Measurements from ENCODE around the gene EGFLAM. TPM values are rescaled to one million over a fixed set of nuclear protein-coding genes. Genes with fewer than 3 reads are reported as not detected.

The EGFLAM gene
- total and polyA plus RNA-seq, 2 donors (not counting 3 experiments of a cell fraction or from before 2014, with no cell fraction given), result 1.2 to 2.7 TPM

DNA sequence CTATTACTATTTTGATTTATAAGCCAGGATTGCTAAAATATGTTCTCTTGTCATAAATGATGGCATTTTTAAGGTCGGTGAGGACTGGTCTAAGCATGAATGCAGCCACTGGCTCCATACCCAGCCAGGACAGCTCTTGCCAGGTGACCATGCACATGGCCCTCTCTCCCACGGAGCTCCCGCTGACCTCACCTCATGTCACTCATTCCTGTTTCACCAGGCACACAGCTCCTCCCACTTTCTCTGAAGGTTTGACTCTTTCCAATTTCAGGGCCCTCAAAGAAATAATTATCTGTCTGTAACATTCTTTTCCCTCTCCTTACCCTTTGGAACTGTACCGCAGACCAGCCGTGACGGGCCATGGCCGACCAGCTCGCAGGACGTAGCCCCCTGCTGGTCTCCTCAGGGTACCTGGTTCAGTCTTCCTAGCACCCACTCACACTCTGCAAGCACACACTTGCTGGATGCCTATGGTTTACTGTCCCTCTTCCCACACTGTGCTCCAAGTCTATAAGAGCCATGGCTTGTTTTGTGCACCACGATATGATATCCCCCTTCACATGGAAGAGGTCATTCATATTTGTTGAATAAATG, 225.5 kb downstream of the EGFLAM start:
- H3K9me3 ChIP-seq (replicated peaks; ENCODE audit: control insufficient read depth, insufficient read depth, low read length), result no peaks in the 10 kb centered on the region
- peaks cover 0 to 3% of the 10 kb centered on the region in 2 experiments for H3K36me3 ChIP-seq (ENCODE audit: control insufficient read depth in 2 of 2, extremely low read depth in 1 of 2, insufficient read depth in 2 of 2, low read length in 2 of 2)
- no peak overlapping the region for H3K27ac ChIP-seq (ENCODE audit: insufficient read depth, low read depth, low read length)
- no TSS peak for BruUV-seq (replicated peaks)
- FAIRE-seq (no peak), DNase-seq (ENCODE audit: low read depth, low spot score) (no peak)
- H3K4me2 ChIP-seq (ENCODE audit: insufficient read depth, low read length), result no peak overlapping the region
- H3K4me3 ChIP-seq (replicated peaks in 1 of 3; ENCODE audit: insufficient read depth in 1 of 3, low read depth in 1 of 3, low read length in 3 of 3), result no peak overlapping the region
- H3K9me1 ChIP-seq (replicated peaks; ENCODE audit: control insufficient read depth, extremely low read depth, insufficient read depth, low read length), result no peaks in the 10 kb centered on the region
- POLR2A ChIA-PET, result no interaction called here
- dilution Hi-C loops (cut with MboI; ENCODE audit: extremely low pct_ligation_motif_present, low sequenced_read_pairs), result no loop called here
- H4K20me1 ChIP-seq (replicated peaks; ENCODE audit: control insufficient read depth, extremely low read depth, insufficient read depth, low read length), result no peaks in the 10 kb centered on the region
- no peaks in the 10 kb centered on the region for H3K4me1 ChIP-seq (ENCODE audit: control insufficient read depth, extremely low read depth, insufficient read depth, low read length)
- CTCF ChIA-PET, result interaction anchor here (0.8 to 3.3 kb wide), 5 partner anchors 12 to 326 kb away, joined by 3 to 14 read pairs (median 5); no protein-coding TSS in a partner anchor
- H2AFZ ChIP-seq (ENCODE audit: low read depth, low read length), result no peak overlapping the region
- H3K27me3 ChIP-seq (ENCODE audit: control insufficient read depth in 2 of 2, insufficient read depth in 2 of 2, low read length in 2 of 2), result no peaks in the 10 kb centered on the region
- TF ChIP-seq, protein P1, sequence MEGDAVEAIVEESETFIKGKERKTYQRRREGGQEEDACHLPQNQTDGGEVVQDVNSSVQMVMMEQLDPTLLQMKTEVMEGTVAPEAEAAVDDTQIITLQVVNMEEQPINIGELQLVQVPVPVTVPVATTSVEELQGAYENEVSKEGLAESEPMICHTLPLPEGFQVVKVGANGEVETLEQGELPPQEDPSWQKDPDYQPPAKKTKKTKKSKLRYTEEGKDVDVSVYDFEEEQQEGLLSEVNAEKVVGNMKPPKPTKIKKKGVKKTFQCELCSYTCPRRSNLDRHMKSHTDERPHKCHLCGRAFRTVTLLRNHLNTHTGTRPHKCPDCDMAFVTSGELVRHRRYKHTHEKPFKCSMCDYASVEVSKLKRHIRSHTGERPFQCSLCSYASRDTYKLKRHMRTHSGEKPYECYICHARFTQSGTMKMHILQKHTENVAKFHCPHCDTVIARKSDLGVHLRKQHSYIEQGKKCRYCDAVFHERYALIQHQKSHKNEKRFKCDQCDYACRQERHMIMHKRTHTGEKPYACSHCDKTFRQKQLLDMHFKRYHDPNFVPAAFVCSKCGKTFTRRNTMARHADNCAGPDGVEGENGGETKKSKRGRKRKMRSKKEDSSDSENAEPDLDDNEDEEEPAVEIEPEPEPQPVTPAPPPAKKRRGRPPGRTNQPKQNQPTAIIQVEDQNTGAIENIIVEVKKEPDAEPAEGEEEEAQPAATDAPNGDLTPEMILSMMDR (IDR thresholded peaks at IDR 0.05; ENCODE audit: extremely low read depth in 1 of 2, insufficient read depth in 1 of 2, low read depth in 1 of 2, low read length in 2 of 2), result peak in 1 of 2 donors; percentile 4
- TF ChIP-seq, protein P2, sequence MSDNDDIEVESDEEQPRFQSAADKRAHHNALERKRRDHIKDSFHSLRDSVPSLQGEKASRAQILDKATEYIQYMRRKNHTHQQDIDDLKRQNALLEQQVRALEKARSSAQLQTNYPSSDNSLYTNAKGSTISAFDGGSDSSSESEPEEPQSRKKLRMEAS (IDR thresholded peaks at IDR 0.05; ENCODE audit: insufficient read depth, insufficient read length), result no peak
- no peaks in the 10 kb centered on the region for H3K79me2 ChIP-seq (ENCODE audit: control insufficient read depth, insufficient read depth, low read length)
- intact Hi-C loops (cut with micrococcal nuclease), result no loop called here
- H3K9ac ChIP-seq (replicated peaks; ENCODE audit: extremely low read depth, insufficient read depth, low read length), result no peak overlapping the region

DNA sequence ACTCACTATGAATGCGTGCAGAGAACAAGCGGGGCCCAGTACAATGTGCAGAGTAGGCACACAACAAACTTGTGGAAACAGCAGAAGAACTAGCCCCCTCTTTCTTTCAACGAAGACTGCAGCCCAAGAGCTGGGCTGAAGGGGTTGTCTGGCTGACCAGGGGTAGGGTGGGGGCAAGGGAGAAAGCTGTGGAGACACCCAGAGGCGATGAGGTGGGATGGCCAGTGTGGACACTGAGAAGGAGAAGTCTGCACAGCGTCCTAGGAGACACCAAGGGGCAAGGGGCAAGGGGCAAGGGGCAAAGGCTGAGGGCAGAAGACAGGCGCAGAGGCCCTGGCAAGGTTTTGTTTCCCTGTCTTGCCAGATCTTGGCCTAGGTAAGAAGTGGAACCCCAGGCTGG, 235.8 kb downstream of the EGFLAM start:
- Histone ChIP-seq H3K9ac (replicated peaks; ENCODE audit: extremely low read depth, insufficient read depth, low read length) (no peak overlapping the region), H3K4me1 (ENCODE audit: control insufficient read depth, extremely low read depth, insufficient read depth, low read length) (no peaks in the 10 kb centered on the region), H3K27me3 (ENCODE audit: control insufficient read depth in 2 of 2, insufficient read depth in 2 of 2, low read length in 2 of 2) (no peaks in the 10 kb centered on the region), H3K9me3 (replicated peaks; ENCODE audit: control insufficient read depth, insufficient read depth, low read length) (no peaks in the 10 kb centered on the region), H3K27ac (ENCODE audit: insufficient read depth, low read depth, low read length) (no peak overlapping the region), H4K20me1 (replicated peaks; ENCODE audit: control insufficient read depth, extremely low read depth, insufficient read depth, low read length) (no peaks in the 10 kb centered on the region), H3K4me3 (replicated peaks in 1 of 3; ENCODE audit: insufficient read depth in 1 of 3, low read depth in 1 of 3, low read length in 3 of 3) (no peak overlapping the region), H2AFZ (ENCODE audit: low read depth, low read length) (no peak overlapping the region), H3K79me2 (ENCODE audit: control insufficient read depth, insufficient read depth, low read length) (no peaks in the 10 kb centered on the region), H3K36me3 (ENCODE audit: control insufficient read depth in 2 of 2, extremely low read depth in 1 of 2, insufficient read depth in 2 of 2, low read length in 2 of 2) (no peaks in the 10 kb centered on the region), H3K9me1 (replicated peaks; ENCODE audit: control insufficient read depth, extremely low read depth, insufficient read depth, low read length) (no peaks in the 10 kb centered on the region), H3K4me2 (ENCODE audit: insufficient read depth, low read length) (no peak overlapping the region)
- CTCF ChIA-PET, result interaction anchor here (2.1 kb wide), 1 partner anchor 53 kb away, joined by 10 read pairs; no protein-coding TSS in a partner anchor
- no TSS peak for BruUV-seq (replicated peaks)
- FAIRE-seq (no peak), DNase-seq (ENCODE audit: low read depth, low spot score) (no peak)
- dilution Hi-C loops (cut with MboI; ENCODE audit: extremely low pct_ligation_motif_present, low sequenced_read_pairs), result no loop called here
- TF ChIP-seq MYC (IDR thresholded peaks at IDR 0.05; ENCODE audit: low read depth, low read length) (no peak), EZH2 (IDR thresholded peaks at IDR 0.05; ENCODE audit: borderline replicate concordance, low read depth, low read length, severe bottlenecking) (no peak), POLR2AphosphoS5 (IDR thresholded peaks at IDR 0.05; ENCODE audit: insufficient read depth, low read depth, low read length) (no peak), FOS (IDR thresholded peaks at IDR 0.05; ENCODE audit: borderline replicate concordance, insufficient read depth, low read length) (no peak), POLR2A (IDR thresholded peaks at IDR 0.05; ENCODE audit: low read depth, low read length) (no peak), GATA2 (IDR thresholded peaks at IDR 0.05; ENCODE audit: insufficient read depth, insufficient read length, low read depth, low read length) (no peak), JUN (IDR thresholded peaks at IDR 0.05; ENCODE audit: borderline replicate concordance, insufficient read depth, insufficient read length, low read depth) (no peak)
- TF ChIP-seq, protein P2 (IDR thresholded peaks at IDR 0.05; ENCODE audit: insufficient read depth, insufficient read length), result no peak
- TF ChIP-seq, protein P1 (IDR thresholded peaks at IDR 0.05; ENCODE audit: extremely low read depth in 1 of 2, insufficient read depth in 1 of 2, low read depth in 1 of 2, low read length in 2 of 2), result no peak
- POLR2A ChIA-PET, result no interaction called here
- intact Hi-C loops (cut with micrococcal nuclease), result no loop called here
